Testis (tissue), 2 donors: ENCODE data around the gene TAF3.
"Not testable (repeated sequence)": the region's sequence is repeated elsewhere in the genome, so short reads cannot be mapped to it uniquely, and the experiment has no call there.

Source experiments
- POLR2A ChIP-seq: fragments of 450-650 bp; IDR thresholded peaks from one replicate; pipeline ENCODE4 v1.6.1; 2017; ENCODE audit warnings: antibody characterized with exemption, mild to moderate bottlenecking, moderate library complexity
- TF ChIP-seq, protein P1 (sequence below), 3 experiments: fragments of 450-650 bp in 2 of 3; fragments of 200-600 bp in 1 of 3; sonication (generic) in 1 of 3; IDR thresholded peaks; one replicate each; pipeline ENCODE4 v1.5.1; 2016 to 2019; ENCODE audit warnings: antibody characterized with exemption in 3 of 3, mild to moderate bottlenecking in 2 of 3, moderate library complexity in 1 of 3

DNA sequence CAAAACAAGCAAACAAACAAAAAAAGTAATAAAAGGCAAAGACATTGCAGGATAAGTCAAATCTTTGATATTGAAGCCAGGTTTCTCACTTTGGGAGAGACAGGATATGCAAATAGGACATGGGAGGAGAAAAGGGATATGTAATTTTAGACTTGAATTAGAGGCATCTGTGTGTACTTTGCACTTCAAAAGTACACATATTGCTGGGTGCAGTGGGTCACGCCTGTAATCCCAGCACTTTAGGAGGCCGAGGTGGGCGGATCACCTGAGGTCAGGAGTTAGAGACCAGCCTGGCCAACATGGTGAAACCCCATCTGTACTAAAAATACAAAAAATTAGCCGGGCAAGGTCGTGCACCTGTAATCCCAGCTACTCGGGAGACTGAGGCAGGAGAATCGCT is 6.6 kb upstream of the TAF3 start:
- not testable (repeated sequence) for TF ChIP-seq POLR2A
- TF ChIP-seq, protein P1, sequence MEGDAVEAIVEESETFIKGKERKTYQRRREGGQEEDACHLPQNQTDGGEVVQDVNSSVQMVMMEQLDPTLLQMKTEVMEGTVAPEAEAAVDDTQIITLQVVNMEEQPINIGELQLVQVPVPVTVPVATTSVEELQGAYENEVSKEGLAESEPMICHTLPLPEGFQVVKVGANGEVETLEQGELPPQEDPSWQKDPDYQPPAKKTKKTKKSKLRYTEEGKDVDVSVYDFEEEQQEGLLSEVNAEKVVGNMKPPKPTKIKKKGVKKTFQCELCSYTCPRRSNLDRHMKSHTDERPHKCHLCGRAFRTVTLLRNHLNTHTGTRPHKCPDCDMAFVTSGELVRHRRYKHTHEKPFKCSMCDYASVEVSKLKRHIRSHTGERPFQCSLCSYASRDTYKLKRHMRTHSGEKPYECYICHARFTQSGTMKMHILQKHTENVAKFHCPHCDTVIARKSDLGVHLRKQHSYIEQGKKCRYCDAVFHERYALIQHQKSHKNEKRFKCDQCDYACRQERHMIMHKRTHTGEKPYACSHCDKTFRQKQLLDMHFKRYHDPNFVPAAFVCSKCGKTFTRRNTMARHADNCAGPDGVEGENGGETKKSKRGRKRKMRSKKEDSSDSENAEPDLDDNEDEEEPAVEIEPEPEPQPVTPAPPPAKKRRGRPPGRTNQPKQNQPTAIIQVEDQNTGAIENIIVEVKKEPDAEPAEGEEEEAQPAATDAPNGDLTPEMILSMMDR (IDR thresholded peaks at IDR 0.05) = not testable (repeated sequence)
